Measurements from ENCODE around the gene TTC36. TPM values are rescaled to one million over a fixed set of nuclear protein-coding genes. Genes with fewer than 3 reads are reported as not detected.
A peak's percentile ranks its signal among the peaks of the same experiment; 100 is the strongest.

Gene TTC36
- total and polyA plus RNA-seq, 2 of the 13 experiments (the other 11 are each of a cell fraction or from before 2014, with no cell fraction given), result 0.13 to 0.40 TPM

GRCh38 chr11:118572061-118572980, 45.0 kb downstream of the TTC36 start, which contains the start of gene ARCN1 (continued):
- TF ChIP-seq, protein P1, sequence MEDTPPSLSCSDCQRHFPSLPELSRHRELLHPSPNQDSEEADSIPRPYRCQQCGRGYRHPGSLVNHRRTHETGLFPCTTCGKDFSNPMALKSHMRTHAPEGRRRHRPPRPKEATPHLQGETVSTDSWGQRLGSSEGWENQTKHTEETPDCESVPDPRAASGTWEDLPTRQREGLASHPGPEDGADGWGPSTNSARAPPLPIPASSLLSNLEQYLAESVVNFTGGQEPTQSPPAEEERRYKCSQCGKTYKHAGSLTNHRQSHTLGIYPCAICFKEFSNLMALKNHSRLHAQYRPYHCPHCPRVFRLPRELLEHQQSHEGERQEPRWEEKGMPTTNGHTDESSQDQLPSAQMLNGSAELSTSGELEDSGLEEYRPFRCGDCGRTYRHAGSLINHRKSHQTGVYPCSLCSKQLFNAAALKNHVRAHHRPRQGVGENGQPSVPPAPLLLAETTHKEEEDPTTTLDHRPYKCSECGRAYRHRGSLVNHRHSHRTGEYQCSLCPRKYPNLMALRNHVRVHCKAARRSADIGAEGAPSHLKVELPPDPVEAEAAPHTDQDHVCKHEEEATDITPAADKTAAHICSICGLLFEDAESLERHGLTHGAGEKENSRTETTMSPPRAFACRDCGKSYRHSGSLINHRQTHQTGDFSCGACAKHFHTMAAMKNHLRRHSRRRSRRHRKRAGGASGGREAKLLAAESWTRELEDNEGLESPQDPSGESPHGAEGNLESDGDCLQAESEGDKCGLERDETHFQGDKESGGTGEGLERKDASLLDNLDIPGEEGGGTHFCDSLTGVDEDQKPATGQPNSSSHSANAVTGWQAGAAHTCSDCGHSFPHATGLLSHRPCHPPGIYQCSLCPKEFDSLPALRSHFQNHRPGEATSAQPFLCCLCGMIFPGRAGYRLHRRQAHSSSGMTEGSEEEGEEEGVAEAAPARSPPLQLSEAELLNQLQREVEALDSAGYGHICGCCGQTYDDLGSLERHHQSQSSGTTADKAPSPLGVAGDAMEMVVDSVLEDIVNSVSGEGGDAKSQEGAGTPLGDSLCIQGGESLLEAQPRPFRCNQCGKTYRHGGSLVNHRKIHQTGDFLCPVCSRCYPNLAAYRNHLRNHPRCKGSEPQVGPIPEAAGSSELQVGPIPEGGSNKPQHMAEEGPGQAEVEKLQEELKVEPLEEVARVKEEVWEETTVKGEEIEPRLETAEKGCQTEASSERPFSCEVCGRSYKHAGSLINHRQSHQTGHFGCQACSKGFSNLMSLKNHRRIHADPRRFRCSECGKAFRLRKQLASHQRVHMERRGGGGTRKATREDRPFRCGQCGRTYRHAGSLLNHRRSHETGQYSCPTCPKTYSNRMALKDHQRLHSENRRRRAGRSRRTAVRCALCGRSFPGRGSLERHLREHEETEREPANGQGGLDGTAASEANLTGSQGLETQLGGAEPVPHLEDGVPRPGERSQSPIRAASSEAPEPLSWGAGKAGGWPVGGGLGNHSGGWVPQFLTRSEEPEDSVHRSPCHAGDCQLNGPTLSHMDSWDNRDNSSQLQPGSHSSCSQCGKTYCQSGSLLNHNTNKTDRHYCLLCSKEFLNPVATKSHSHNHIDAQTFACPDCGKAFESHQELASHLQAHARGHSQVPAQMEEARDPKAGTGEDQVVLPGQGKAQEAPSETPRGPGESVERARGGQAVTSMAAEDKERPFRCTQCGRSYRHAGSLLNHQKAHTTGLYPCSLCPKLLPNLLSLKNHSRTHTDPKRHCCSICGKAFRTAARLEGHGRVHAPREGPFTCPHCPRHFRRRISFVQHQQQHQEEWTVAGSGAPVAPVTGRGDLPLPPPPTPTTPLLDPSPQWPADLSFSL (CRISPR knock-in tag; IDR thresholded peaks at IDR 0.05), result 0 out of 2 replicates have a peak, but pooled peaks have one; percentile 24
- TF ChIP-seq MATR3 (CRISPR knock-in tag; IDR thresholded peaks at IDR 0.05) (no peak), GTF2F1 (IDR thresholded peaks at IDR 0.05; ENCODE audit: low read length) (peak; percentile 17; the same call in 1 of the 2 replicates), GPN1 (CRISPR knock-in tag; IDR thresholded peaks at IDR 0.05; ENCODE audit: borderline replicate concordance) (0 out of 2 replicates have a peak, but pooled peaks have one; percentile 48), SATB2 (CRISPR knock-in tag; IDR thresholded peaks at IDR 0.05) (0 out of 2 replicates have a peak, but pooled peaks have one; percentile 8), ZNF263 (CRISPR knock-in tag; IDR thresholded peaks at IDR 0.05) (peak; percentile 37; the same call in 1 of the 2 replicates), ZFP91 (CRISPR knock-in tag; IDR thresholded peaks at IDR 0.05; ENCODE audit: borderline replicate concordance) (peak; percentile 76; the same call in 1 of the 2 replicates), ZNF337 (CRISPR knock-in tag; IDR thresholded peaks at IDR 0.05; ENCODE audit: borderline replicate concordance, low read depth) (no peak; the same call in 1 of the 2 replicates), ZNF501 (CRISPR knock-in tag; IDR thresholded peaks at IDR 0.05) (peak; percentile 52; the same call in 1 of the 2 replicates), ZNF512 (CRISPR knock-in tag; IDR thresholded peaks at IDR 0.05) (0 out of 2 replicates have a peak, but pooled peaks have one; percentile 51), NR2C2 (CRISPR knock-in tag; IDR thresholded peaks at IDR 0.05; ENCODE audit: borderline replicate concordance) (peak; percentile 97), ZBTB7A (CRISPR knock-in tag; IDR thresholded peaks at IDR 0.05) (no peak), XRCC5 (optimal IDR thresholded peaks at IDR 0.05; ENCODE audit: low read length) (peak; percentile 21), DNMT3B (CRISPR knock-in tag; conservative IDR thresholded peaks at IDR 0.05) (no peak), TAF1 (CRISPR knock-in tag; IDR thresholded peaks at IDR 0.05) (peak; percentile 76; the same call in 1 of the 2 replicates)
- TF ChIP-seq, protein P2, sequence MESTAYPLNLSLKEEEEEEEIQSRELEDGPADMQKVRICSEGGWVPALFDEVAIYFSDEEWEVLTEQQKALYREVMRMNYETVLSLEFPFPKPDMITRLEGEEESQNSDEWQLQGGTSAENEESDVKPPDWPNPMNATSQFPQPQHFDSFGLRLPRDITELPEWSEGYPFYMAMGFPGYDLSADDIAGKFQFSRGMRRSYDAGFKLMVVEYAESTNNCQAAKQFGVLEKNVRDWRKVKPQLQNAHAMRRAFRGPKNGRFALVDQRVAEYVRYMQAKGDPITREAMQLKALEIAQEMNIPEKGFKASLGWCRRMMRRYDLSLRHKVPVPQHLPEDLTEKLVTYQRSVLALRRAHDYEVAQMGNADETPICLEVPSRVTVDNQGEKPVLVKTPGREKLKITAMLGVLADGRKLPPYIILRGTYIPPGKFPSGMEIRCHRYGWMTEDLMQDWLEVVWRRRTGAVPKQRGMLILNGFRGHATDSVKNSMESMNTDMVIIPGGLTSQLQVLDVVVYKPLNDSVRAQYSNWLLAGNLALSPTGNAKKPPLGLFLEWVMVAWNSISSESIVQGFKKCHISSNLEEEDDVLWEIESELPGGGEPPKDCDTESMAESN (CRISPR knock-in tag; conservative IDR thresholded peaks at IDR 0.05), result 0 out of 2 replicates have a peak, but pooled peaks have one; percentile 21

Data from HepG2 (cell line).